ENCODE results near the gene GABARAPL1.
"Not testable (repeated sequence)": the region's sequence is repeated elsewhere in the genome, so short reads cannot be mapped to it uniquely, and the experiment has no call there.

GABARAPL1 gene

GRCh38 chr12:10212739-10213131, at the start of gene GABARAPL1:
GABARAPL1 (plus strand) TSS chr12:10212877; CDS start chr12:10213130, 253 bp downstream.
- DNase-seq, result peak; percentile 65 to 72

DNA sequence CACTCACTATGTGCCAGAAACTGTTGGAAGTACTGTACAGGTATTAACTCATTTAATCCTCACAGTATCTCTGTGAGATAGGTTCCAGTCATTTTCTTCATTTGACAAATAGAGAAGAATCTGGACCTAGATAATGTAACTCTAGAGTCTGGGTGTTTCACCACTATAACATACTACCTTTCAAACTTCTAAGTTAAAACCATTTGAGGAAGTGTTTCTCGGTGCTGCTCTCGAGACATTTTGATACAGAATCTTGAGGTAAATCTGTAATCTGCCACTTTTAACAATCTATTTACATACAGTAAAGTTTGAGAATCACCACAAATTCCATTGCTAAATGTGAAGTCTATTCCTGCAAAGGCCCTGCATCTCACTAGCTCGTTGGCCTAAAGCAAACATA, 49.6 kb upstream of the GABARAPL1 start:
- DNase-seq, result no peak

DNA sequence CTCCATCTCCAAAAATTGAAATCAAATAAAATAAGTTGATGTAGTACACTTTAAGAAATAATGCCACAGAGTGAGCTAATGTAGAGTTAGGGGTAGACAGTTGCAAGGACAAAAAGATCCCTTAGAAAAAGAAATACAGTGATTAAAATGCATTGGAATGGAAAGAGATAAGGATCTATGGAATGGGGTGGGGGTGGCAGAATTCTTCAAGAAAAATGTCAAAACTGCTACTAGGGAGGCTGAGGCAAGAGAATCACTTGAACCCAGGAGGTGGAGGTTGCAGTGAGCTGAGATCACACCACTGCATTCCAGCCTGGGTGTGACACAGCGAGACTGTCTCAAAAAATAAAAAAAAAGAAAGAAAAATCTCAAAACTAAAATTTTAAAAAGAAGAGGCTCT, 47.3 kb upstream of the GABARAPL1 start:
- DNase-seq, result no peak

DNA sequence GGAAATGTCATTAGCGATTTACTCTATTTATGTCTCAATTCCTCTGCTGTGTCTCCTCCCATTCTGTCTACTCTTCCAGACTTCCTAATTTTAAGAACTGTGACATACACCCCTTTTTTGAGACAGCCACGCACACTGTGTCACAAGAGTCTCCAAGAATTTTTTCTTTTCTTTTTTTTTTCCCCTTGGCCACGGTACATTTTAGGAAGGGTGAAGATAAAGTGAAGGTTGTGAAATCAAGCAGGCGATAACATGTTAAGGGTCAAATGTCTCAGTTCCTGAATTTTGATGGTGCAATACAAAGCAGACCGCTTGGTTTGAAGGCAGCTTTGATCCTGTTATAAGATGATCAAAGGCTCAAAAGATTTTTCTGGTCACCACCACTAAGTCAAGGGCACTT, 45.1 kb upstream of the GABARAPL1 start:
- DNase-seq, result no peak

DNA sequence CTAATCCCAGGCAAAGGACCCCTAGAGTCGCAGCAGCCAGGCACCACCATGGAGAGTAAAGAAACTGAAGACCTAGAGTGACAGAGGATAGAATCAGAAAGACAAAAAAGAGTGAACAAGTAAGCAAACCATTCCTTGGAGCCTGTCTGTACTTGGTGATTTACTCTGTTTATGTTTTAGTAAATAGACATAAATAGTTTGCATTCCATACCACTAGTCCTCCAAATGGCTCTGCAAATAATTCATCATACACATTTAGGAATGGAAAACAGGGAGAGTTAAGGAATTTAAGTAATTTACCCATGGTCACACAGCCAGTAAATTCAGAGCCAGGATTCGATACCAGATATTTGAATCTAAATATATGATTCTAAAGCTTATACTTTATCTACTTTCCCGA, 43.6 kb upstream of the GABARAPL1 start:
- DNase-seq, result no peak

GRCh38 chr12:10170216-10170615, 42.5 kb upstream of the GABARAPL1 start:
- no peak for DNase-seq

- DNase-seq, result no peak
These were observed 40.5 kb upstream of the GABARAPL1 start, which contains the start of gene OLR1 for GRCh38 chr12:10171973-10172728. OLR1 (minus strand) TSS chr12:10172132; CDS start chr12:10172077, 55 bp downstream.

DNA sequence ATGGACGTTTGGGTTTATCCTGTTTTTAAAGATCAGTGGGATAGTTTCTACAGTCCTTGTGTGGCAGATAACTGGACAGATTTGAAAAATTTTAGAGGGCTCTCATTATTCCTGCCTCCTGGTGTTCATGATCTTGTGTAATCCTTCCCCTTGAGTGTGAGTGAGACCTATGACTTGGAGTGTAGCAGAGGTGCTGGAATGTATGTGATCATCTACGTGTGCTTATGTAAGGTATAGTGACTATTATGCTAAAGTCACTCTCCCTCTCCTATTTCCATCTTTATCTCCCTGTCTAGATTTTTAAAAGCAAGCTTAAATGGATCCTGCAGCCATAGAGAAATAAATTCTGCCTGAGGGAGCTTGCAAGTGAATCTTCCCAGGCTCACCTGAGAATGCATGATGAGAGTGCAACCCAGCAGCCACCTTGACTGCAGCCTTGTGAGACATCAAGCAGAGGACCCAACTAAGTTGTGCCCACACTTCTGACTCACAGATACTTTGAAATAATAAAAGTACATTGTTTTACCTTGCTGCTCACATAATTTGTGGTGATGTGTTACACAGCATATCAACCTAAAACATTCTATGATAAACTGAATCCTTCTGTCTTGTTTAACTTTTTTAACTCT, 37.6 kb upstream of the GABARAPL1 start:
- DNase-seq, result no peak

- no peak for DNase-seq
These were observed 36.6 kb upstream of the GABARAPL1 start for GRCh38 chr12:10175846-10176636.

DNA sequence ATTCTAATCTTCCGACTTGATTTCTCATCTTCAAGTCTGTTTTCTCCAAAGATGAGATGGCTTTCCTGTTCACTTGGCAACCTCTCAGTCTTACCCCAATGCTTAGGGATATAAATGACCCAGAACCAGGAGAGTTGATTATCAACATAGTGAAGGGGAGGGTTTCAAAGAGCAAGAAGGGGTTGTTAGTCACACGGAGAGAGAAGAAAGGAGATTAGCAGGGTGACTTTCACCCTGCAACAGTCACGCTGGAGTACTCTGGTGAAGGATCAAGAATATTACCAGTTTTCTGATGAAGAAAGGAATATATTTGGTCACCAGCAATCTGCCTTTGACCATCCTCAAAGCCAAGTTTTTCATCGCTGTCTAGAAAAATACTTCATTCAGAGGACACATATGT, 33.9 kb upstream of the GABARAPL1 start, which contains the start of gene TMEM52B:
Gene TMEM52B, plus strand, starts transcription at position 212 of the 400 bp plus-strand sequence. CDS start 543 bp downstream, outside the sequence.
- no peak for DNase-seq

DNA sequence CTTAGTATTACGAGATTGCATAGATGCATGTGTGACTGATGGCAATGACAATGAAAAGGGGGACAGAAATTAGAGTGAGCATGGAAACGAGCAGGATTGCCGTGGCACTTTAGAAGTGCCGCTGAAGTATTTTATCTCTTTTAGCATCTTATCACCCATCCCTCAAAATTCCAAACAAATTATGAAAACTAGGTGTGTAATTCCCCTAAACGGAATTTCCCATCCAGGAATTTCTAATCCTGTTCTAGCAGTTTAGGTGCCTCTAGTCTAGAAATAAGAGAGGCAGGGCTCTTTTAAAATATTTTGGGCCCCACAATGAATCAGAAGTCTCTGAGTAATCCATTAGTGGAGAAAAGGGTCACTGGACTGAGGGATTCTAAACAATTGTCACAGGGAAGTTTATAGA, 32.9 kb upstream of the GABARAPL1 start:
- no peak for DNase-seq

DNA sequence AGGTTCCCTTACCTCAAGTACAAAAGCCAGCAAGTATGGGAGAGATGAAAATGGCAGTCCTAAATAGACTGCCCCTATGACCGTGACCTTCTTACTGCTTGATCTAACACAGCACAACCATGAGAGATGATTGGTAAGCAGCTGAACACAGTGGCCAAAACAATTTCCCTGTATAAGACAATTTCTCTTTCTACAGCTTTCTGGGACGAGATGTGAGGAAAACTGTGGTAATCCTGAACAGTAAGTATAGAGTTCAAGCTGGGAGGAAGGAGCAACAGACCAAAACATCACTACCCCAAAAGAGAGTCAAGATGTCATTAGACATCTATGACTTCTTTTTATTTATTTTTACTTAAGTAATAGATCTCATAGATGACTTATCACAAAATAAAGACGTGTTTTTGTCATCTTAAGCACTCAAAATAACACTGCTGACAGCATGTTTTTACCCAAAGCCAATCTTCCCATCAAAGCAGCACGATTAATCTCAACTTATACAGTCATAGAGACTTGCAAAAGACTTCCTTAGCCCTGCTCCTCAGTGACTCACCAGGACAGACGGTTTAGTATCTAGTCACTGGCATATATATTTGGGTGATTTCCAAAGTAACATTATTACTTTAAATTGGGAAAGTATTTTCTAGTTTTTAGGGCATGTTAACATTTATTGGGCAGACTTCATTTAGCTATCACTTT, 30.2 kb upstream of the GABARAPL1 start:
- DNase-seq, result no peak

DNA sequence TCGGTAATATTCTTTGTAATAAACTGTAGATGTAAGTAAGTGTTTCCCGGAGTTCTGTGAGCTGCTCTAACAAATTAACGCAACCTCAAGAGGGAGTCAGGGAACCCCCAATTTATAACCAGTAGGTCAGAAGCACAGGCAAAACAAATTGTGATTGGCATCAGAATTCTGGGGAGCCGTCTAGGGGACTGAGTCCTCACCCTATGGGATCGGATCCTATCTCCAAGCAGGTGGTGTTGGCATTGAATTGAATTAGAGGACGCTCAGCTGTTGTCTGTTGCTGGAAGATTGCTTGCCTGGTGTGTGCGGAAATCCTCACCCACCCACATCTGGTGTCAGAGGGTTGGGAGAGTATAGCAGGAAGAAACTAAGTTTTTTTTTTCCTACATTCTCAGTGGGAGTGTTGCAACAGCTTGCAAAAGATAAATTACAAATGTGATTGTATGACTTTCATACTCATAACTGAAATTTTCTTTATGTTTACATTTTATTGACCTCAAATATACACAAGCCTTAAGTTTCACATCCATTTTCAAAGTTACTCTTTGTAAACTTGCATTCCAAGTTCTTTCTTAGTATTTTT, 28.3 kb upstream of the GABARAPL1 start:
- DNase-seq, result no peak

- DNase-seq, result no peak
These were observed 26.4 kb upstream of the GABARAPL1 start for GRCh38 chr12:10186299-10186698.

DNA sequence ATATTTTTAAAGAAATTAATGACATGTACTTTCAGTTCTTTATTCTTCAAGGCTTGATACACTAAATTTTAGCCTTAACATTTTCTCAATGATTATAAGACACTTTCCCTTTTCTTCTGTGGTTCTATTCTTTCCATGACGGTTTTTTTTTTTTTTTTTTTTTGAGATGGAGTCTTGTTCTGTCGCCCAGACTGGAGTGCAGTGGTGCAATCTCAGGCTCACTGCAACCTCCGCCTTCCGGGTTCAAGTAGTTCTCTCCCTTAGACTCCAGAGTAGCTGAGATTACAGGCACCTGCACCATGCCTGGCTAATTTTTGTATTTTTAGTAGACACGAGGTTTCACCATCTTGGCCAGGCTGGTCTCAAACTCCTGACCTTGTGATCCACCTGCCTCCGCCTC, 25.7 kb upstream of the GABARAPL1 start:
- not testable (repeated sequence) for DNase-seq

GRCh38 chr12:10189653-10190052, 23.0 kb upstream of the GABARAPL1 start:
- no peak for DNase-seq

- DNase-seq, result peak; percentile 17 to 19
These were observed 21.9 kb upstream of the GABARAPL1 start for GRCh38 chr12:10190558-10191388.

GRCh38 chr12:10191865-10192264, 20.8 kb upstream of the GABARAPL1 start:
- no peak for DNase-seq

DNA sequence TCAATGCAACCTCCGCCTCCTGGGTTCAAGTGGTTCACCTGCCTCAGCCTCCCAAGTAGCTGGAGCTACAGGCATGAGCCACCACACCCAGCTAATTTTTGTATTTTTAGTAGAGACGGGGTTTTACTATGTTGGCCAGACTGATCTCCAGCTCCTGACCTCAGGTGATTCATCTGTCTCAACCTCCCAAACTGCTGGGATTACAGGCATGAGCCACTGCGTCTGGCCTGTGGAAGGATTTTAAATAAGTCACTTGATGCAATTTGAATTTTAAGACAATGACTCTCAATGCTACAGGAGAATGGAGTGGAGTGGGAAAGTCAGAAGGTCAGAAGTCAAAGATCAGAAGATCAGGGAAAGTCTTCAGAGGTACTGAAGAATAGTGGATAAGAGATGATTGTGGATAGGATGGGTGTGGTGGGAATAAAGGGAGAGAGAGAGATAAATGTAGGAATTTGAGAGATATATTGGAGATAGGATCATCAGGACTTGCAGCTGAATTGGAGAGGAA, 18.5 kb upstream of the GABARAPL1 start:
- DNase-seq, result no peak

- no peak for DNase-seq
These were observed 16.5 kb upstream of the GABARAPL1 start for GRCh38 chr12:10196210-10196609.

DNA sequence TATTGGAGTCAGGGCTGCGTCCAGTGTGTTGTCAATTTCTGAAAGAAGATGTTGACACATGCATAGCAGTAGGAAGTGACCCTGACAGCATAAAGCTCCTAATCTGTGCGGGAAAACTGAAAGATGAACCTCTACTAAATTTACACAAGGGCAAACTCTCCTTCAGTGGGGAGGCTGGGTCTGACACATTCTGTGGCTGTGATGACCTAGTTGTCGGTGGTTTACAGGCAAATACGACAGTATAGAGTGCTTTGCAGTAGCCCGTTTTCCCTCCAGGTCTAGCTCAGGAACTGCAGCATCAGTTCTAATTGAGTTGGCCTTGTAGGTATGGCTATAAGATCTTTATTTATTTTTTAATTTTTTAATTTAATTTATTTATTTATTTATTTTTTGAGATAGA, 14.8 kb upstream of the GABARAPL1 start:
- no peak for DNase-seq

Measured in stimulated activated CD4-positive, alpha-beta T cell treated with anti-CD3 and anti-CD28 coated beads, Interleukin-2, amount 100 ng/mL, for 48 hours (primary cell).